ENCODE results near the gene SYNE2. TPM values are rescaled to one million over a fixed set of nuclear protein-coding genes. Genes with fewer than 3 reads are reported as not detected.

The SYNE2 gene
- total RNA-seq, 4 donors from 2014 or later: 65.8 to 174 (median 126) TPM

DNA sequence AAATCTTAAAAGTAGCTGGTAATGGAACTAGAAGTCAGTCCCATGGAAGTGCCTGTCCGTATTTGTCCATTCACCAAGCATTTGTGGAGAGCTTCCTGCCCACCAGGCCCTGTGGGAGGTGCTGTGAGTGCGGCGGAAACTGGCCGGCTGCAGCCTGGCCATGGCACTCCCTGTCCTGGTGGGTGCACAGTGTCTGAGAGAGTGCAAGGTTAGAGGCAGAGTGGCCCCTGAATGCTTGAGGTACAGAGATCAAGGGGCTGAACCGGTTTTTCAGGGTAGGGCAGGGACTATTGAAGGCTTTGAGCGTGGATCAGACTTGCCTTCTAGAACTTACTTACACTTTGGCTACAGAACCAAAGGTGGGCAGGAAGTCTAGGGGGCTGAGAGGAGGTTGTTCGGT, 348.5 kb downstream of the SYNE2 start:
- H3K9me3 ChIP-seq: no peaks in the 10 kb centered on the region
- peaks cover 0 to 23% of the 10 kb centered on the region in 2 donors for H3K36me3 ChIP-seq
- H3K4me3 ChIP-seq: no peak overlapping the region
- H3K4me1 ChIP-seq: peaks cover 0 to 13% (median 9%) of the 10 kb centered on the region in 3 donors
- ATAC-seq: no peak
- 82% methylated on average over 2 of the region's 7 CpGs; no CpG with 5 or more reads in 1 of the 2 donors for WGBS, 2 donors (ENCODE audit: low coverage in 1 of 2)
- no peaks in the 10 kb centered on the region for H3K27me3 ChIP-seq
- TF ChIP-seq, protein P1, sequence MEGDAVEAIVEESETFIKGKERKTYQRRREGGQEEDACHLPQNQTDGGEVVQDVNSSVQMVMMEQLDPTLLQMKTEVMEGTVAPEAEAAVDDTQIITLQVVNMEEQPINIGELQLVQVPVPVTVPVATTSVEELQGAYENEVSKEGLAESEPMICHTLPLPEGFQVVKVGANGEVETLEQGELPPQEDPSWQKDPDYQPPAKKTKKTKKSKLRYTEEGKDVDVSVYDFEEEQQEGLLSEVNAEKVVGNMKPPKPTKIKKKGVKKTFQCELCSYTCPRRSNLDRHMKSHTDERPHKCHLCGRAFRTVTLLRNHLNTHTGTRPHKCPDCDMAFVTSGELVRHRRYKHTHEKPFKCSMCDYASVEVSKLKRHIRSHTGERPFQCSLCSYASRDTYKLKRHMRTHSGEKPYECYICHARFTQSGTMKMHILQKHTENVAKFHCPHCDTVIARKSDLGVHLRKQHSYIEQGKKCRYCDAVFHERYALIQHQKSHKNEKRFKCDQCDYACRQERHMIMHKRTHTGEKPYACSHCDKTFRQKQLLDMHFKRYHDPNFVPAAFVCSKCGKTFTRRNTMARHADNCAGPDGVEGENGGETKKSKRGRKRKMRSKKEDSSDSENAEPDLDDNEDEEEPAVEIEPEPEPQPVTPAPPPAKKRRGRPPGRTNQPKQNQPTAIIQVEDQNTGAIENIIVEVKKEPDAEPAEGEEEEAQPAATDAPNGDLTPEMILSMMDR (IDR thresholded peaks at IDR 0.05): no peak
- no peak for TF ChIP-seq POLR2A (IDR thresholded peaks at IDR 0.05)
- TF ChIP-seq POLR2AphosphoS5 (IDR thresholded peaks at IDR 0.05): no peak
- TF ChIP-seq EP300 (IDR thresholded peaks at IDR 0.05): no peak
- H3K27ac ChIP-seq: no peak overlapping the region

DNA sequence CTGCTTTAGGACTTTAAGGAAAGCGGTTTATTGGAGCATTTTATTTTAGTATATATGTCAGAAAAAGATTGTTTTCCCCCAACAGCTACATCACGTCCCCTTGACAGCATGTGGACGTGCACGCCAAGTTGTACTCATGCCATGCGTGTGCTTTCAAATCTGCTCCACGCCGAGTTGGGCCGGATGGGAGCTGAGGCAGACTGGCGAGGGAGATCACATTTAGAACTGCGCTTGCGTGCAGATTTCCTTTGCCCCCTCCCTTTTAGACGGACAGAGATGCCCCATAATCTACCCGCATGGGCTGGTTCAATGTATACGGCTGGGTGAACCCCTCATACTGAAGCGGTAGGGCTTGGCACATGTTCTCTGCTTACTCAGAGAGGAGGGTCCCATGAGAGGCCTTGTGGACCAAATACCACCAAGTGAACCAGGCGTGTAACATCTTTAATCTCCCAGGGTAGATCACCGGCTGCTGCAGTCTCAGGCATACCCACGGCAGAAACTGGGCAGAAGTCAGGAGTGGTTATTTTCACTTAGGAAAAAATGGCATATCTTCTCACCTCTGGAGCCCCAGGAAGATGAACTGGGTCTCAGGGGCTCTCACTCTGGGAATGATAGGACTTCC, 349.2 kb downstream of the SYNE2 start:
- no peaks in the 10 kb centered on the region for H3K27me3 ChIP-seq
- TF ChIP-seq, protein P1 (IDR thresholded peaks at IDR 0.05): no peak
- TF ChIP-seq POLR2A (IDR thresholded peaks at IDR 0.05) (no peak), POLR2AphosphoS5 (IDR thresholded peaks at IDR 0.05) (no peak), EP300 (IDR thresholded peaks at IDR 0.05) (no peak)
- no peaks in the 10 kb centered on the region for H3K9me3 ChIP-seq
- H3K4me1 ChIP-seq: peaks cover 0 to 5% (median 3%) of the 10 kb centered on the region in 3 donors
- ATAC-seq: no peak
- no peak overlapping the region for H3K4me3 ChIP-seq
- H3K36me3 ChIP-seq: peaks cover 0 to 23% of the 10 kb centered on the region in 2 donors
- 81 to 86% methylated on average over 3 to 8 of the region's 18 CpGs for WGBS, 2 donors (ENCODE audit: low coverage in 1 of 2)
- no peak overlapping the region for H3K27ac ChIP-seq

DNA sequence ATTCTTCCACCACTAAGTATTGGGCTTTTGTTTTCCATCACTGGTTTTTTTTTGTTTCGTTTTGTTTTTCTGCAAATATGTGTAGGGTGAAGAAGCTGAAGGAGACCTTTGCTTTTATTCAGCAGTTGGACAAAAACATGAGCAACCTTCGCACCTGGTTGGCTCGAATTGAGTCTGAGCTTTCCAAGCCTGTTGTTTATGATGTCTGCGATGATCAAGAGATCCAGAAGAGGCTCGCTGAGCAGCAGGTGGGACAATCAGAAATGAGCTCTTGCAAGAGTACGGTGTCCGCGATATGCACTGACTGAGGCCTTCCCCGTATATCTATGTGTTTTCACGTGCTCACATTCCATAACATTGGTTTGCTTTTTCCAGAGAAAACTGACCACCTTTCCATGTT, 349.9 kb downstream of the SYNE2 start:
- H3K9me3 ChIP-seq: no peaks in the 10 kb centered on the region
- H3K36me3 ChIP-seq: peaks cover 0 to 23% of the 10 kb centered on the region in 2 donors
- H3K4me1 ChIP-seq: no peaks in the 10 kb centered on the region
- TF ChIP-seq POLR2A (IDR thresholded peaks at IDR 0.05): no peak
- TF ChIP-seq, protein P1 (IDR thresholded peaks at IDR 0.05): no peak
- TF ChIP-seq POLR2AphosphoS5 (IDR thresholded peaks at IDR 0.05): no peak
- no peak for TF ChIP-seq EP300 (IDR thresholded peaks at IDR 0.05)
- ATAC-seq: no peak
- no peak overlapping the region for H3K4me3 ChIP-seq
- no peaks in the 10 kb centered on the region for H3K27me3 ChIP-seq
- H3K27ac ChIP-seq: no peak overlapping the region
- WGBS, 2 donors (ENCODE audit: low coverage in 1 of 2): 90 to 95% methylated on average over 10 of the region's 10 CpGs

DNA sequence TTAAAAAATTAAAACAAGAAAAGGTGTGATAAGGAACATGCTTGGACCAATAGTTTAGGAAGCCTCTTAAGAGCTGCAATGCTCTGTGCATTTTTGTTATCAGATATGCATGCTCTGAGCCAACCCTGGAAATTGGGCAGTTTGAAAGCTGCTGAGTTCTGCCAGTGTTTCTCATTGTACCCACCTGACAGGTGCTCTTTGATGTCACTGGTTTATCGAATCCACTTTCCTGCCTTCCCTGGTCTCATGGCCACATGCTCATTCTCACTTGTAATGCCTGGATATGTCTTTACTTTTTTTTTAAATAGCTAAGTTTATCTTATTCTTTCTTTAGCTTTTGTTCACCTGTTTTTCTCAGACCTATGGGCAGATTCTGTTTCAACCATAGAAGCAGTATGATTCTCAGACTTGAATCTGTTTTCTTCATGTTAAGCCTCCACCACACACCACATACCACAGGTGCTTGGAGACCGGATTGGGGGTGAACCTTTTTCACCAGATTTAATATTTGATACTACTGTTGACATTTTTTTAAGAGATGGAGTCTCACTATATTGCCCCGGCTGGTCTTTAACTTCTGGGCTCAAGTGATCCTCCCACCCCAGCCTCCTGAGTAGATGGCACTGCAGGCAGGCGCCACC, 350.7 kb downstream of the SYNE2 start:
- H3K36me3 ChIP-seq: peaks cover 0 to 30% of the 10 kb centered on the region in 2 donors
- no peak for ATAC-seq
- no peaks in the 10 kb centered on the region for H3K4me1 ChIP-seq
- no peak overlapping the region for H3K27ac ChIP-seq
- H3K9me3 ChIP-seq: no peaks in the 10 kb centered on the region
- no peaks in the 10 kb centered on the region for H3K27me3 ChIP-seq
- no peak overlapping the region for H3K4me3 ChIP-seq
- WGBS, 2 donors (ENCODE audit: low coverage in 1 of 2): 95 to 100% methylated on average over 4 of the region's 4 CpGs
- TF ChIP-seq EP300 (IDR thresholded peaks at IDR 0.05): no peak
- no peak for TF ChIP-seq POLR2A (IDR thresholded peaks at IDR 0.05)
- TF ChIP-seq POLR2AphosphoS5 (IDR thresholded peaks at IDR 0.05): no peak
- TF ChIP-seq, protein P1 (IDR thresholded peaks at IDR 0.05): no peak

- Histone ChIP-seq H3K4me3 (no peak overlapping the region), H3K9me3 (no peaks in the 10 kb centered on the region), H3K4me1 (peaks cover 0 to 15% (median 0%) of the 10 kb centered on the region in 3 donors), H3K27me3 (no peaks in the 10 kb centered on the region), H3K36me3 (peaks cover 0 to 62% of the 10 kb centered on the region in 2 donors), H3K27ac (no peak overlapping the region)
- no peak for ATAC-seq
- TF ChIP-seq, protein P1 (IDR thresholded peaks at IDR 0.05): no peak
- TF ChIP-seq POLR2A (IDR thresholded peaks at IDR 0.05): no peak
- TF ChIP-seq EP300 (IDR thresholded peaks at IDR 0.05): no peak
- no peak for TF ChIP-seq POLR2AphosphoS5 (IDR thresholded peaks at IDR 0.05)
- 100% methylated on average over 1 to 2 of the region's 7 CpGs for WGBS, 2 donors (ENCODE audit: low coverage in 1 of 2)
Observed at GRCh38 chr14:64208261-64208660, 355.5 kb downstream of the SYNE2 start.

Measured in gastroesophageal sphincter (tissue), 4 donors.